GM19438 (cell line): Measurements from ENCODE around the gene AQP2.

Source experiments
- ATAC-seq: cut with Tn5 transposase; IDR thresholded peaks from one replicate; pipeline ENCODE4 v1.9.1; 2021; ENCODE audit warnings: low read depth; ENCODE audit not compliant: unreplicated experiment

The AQP2 gene

GRCh38 chr12:49920241-49920914 lies 30.2 kb upstream of the AQP2 start:
- ATAC-seq: no peak

DNA sequence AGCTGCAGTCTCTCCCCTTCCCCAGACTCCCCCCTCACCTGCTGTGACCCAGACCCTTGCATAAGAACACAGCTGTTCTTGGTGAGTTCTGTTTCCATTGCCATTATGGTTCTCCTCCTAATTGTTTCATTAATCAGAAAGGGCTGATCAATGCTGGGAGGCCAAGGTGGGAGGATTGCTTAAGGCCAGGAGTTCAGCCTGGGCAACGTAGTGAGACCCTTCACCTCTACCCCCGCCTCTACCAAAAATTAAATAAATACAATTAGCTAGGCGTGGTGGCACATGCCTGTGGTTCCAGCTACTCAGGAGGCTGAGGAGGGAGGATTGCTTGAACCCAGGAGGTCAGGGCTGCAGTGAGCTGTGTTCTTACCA lies 29.6 kb upstream of the AQP2 start:
- ATAC-seq: no peak

- ATAC-seq: no peak
These were observed 29.2 kb upstream of the AQP2 start for GRCh38 chr12:49921299-49921698.

DNA sequence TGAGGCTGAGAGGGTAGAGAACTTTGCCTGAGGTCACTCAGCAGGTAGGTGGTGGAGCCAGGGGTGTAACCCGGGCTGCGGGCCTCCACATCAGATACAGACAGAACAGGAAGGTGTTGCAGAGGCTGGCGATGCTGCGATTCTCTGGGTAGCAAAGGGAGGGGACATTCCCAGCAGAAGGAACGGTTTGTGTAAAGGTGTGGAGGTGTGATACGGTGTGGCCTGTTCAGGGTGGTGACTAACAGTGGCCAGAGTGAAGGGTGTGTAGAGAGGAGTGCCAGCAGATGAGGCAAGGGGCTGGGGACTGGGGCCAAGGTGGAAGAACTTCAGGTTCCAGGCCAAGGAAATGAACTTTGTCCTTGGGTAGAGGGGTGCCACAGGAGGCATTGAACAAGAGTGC lies 28.6 kb upstream of the AQP2 start:
- ATAC-seq: no peak

GRCh38 chr12:49922349-49923034 lies 28.0 kb upstream of the AQP2 start:
- no peak for ATAC-seq

- ATAC-seq: no peak
These were observed 27.4 kb upstream of the AQP2 start for GRCh38 chr12:49923035-49923644.

GRCh38 chr12:49923880-49924556 lies 26.5 kb upstream of the AQP2 start:
- no peak for ATAC-seq

DNA sequence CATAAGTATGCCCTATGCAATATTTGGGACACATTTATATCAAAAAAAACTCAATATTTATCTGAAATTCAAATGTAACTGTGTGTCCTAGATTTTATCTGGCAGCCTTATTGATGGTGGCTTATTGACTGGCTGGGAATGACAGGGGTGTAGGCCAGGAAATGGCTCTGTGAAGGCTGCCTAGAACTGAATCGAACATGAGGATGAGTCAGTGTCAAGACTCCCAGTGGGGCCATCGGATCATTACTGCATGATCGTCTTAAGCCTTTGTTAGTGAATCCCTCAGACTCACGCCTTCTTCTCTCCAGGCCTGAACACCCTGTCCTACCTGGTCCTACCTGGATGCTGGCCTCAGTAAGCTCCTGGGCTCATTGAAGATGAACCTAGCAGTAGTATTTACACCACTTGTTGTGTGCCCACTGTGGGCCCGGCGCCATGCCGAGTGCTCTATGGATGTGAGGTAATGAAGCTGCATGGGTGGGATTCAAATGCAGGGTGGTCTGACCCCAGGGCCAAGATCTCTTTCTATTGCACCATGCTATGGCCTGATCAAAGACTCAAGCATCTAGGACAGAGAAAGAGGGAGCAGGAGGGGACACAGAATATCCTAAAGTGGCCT lies 25.8 kb upstream of the AQP2 start:
- no peak for ATAC-seq

DNA sequence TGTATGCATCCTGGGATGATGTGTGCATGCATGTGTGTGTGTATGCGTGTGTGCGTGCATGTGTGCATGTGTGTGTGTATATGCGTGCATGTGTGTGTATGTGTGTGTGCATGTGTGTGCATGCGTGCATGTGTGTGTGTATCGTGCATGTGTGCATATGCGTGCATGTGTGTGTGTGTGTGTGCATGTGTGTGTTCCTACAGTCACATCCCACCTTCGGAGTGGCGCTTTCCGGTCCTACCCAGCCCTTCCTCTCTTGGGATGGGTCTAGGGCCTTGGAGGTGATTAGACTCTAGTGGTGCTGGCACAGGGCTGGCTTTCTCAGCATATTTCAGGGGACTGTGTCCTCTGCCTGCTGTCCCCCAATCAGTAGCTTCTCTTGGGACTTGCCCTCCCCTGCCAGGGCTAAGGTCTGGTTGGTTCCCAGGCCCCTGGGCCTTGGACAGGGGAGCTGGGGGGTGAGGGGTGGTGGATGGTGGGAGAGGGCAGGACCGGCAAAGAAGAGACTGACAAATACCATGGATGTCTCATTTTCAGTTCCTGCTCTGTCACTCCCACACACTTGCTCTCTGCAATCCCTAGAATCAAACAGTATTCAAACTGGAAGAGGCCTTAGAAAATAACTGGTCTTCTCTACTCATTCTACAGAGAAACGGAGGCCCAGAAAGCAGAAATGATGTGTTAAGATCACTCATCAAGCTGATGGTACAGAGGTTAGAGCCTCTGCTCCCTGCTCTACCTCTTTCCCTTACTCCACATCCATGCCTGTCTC lies 24.9 kb upstream of the AQP2 start:
- no peak for ATAC-seq

- ATAC-seq: no peak
These were observed 22.1 kb upstream of the AQP2 start for GRCh38 chr12:49928471-49928870.

DNA sequence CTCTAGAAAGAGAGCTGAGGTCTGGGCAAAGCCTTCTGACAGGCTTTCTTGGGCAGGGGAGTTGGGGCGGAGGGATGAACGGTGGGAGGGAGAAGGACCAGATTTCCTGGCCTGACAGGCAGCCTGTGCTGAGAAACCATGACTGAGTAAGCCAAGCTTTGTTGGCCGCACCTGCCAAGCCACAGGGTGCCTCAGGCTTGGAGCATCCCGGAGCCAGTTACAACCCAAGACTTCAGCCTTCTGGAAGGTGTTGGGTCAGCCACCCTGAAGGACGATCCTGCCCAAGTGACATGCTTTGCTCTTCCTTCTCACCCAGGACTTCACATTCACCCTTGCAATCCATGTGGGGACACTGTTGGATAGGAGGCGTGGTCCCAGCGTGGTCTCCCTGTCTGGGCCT lies 21.0 kb upstream of the AQP2 start:
- no peak for ATAC-seq

DNA sequence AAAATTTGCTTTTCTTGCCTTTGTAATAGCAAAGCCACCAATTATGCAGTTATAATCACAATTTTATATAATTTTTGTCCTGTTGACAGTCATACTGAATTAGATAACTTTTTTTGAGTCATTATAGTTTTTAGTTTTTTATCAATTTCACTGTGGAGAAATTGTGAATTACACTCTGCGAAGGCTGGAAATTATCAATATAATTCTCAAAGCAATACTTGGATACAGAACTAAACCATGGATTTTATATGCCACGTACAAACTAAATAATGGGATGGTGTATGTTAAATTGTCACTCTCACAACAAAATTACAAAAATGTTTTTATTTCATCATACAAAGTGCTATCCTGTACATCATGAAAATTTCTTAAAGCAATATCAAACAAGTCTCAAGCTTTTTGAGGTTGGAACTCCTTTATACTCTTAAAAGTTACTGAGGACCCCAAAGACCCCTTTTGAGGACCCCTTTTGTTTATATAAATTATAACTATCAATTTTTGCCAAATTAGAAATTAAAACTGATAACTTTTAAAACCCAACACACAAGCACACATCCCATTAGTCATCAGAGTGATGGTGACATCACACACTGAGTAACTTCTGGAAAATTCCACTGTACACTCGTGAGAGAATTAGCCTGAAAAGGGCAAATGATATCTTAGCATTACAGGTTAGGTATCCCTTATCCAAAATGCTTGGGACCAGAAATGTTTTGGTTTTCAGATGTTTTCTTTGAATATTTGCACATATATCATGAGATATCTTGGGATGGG lies 19.8 kb upstream of the AQP2 start:
- ATAC-seq: no peak

GRCh38 chr12:49932023-49932422 lies 18.5 kb upstream of the AQP2 start:
- ATAC-seq: no peak

GRCh38 chr12:49932533-49933130 lies 17.9 kb upstream of the AQP2 start:
- no peak for ATAC-seq

DNA sequence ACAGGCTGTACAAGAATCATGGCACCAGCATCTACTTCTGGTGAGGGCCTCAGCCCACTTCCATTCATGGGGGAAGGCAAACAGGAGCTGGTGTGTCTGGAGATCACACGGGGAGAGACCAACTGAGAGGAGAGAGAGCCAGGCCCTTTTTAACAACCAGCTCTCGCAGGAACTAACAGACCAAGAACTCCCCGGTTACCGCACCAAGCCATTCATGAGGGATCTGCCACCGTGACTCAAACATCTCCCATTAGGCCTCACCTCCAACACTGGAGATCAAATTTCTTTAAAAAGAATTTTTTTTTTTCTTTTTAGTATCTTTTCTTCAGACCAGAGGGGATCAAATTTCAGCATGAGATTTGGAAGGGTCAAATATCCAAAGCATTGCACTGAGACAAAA lies 16.7 kb upstream of the AQP2 start:
- no peak for ATAC-seq

DNA sequence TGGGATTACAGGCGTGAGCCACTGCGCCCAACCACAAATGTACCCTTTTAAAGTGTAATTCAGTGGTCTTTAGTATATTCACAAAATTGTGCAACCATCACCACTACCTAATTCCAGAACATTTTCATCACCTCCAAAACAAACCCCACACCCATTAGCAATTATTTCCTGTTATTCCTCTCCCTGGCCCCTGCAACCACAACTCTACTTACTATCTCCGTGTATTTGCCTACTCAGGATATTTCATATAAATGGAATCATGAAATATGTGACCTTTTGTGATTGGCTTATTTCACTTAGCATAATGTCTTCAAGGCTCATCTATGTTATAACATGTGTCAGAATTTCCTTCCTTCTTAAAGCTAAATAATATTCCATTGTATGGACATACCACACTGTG lies 16.0 kb upstream of the AQP2 start:
- no peak for ATAC-seq

DNA sequence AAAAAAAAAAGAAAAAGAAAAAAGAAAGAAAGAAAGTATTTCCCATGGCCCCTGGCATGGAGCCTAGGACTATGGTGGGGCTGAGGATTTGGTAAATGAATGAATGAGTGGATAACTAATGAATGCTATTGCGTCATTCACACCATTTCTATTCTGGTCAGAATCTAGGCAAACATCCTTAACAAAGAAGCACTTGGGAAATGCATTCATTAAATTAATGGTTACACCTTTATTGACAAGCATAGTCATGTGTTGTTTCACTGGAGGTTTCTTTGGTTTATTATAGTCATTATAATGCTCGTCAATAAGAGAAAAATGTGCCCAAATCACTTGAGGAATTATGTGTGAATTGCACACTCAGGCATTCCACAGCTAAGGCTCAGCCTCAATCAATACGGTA lies 13.6 kb upstream of the AQP2 start:
- ATAC-seq: no peak

DNA sequence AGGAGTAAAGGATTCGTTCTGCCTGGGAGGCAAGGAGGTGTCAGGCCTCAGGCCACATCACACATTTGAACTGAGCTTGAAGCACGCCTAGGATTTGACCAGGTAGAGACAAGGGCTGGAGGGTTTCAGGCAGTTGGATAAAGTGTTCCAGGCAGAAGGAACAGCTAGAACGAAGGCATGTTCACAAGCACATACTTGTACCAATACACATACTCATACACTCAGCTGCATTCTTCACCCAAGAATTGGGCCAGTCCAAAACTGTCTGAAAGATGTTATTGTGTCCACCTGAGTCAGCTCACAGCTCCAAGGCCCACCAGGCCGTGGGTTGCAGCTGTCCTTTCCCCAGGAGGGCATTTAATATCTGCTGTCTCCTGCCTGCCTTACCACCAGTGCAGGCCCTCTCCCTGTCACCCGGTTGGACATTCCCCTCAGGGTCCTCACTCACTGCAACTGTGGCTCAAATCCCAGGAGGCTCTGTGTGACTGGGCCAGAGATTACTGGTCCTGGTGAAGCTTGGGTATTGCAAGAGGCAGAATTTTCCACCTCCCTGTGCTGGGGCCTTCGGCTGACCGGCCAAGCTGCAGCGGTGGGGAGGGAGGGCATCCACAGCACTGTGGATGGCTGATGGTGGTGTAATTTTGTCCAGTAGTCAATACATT lies 12.8 kb upstream of the AQP2 start:
- ATAC-seq: no peak

- no peak for ATAC-seq
These were observed 11.2 kb upstream of the AQP2 start for GRCh38 chr12:49939307-49939706.
